GM21529 (cell line): ENCODE measurements around the gene FHAD1.

Experiments
- ATAC-seq: cut with Tn5 transposase; IDR thresholded peaks from one replicate; pipeline ENCODE4 v1.9.1; 2021; ENCODE audit not compliant: unreplicated experiment

The FHAD1 gene

DNA sequence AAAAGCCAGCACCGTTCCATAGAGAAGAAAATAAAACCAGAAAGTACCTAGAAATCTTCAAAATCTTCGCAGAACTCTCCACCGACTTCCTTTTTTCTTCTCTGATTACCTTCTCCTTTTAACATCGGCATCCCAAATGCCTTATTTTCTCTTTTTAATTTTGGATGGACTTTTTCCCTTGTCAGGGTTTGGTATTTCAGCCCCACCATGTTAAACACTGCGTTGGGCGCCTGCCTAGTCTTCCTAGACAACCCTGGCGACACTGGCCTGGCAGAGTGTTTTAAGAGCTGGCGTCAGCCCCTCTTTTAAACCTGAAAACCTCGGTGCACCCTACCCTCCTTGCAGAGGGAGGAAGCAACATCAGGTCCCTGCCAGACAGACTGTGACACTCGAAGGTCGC, 96.7 kb downstream of the FHAD1 start:
- ATAC-seq = no peak

DNA sequence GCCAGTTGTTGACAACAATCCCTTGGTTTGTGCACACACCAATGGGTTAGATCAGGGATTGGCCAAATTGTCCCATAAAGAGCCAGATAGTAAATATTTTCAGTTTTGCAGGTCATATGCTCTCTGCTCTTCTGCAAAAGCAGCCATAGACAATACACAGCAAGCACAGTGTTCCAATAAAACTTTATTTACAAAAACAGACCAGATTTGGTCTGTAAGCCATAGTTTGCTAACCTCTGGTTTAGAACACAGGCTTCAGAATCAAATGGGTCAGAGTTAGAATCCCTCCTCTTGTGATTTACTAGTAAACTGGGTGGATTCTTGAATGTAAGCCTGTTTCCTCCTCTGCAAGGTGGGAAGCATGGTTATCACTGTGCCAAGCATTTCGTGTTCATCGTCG, 97.4 kb downstream of the FHAD1 start:
- ATAC-seq = no peak

- ATAC-seq = no peak
These were observed 98.0 kb downstream of the FHAD1 start for GRCh38 chr1:15344800-15345704.

DNA sequence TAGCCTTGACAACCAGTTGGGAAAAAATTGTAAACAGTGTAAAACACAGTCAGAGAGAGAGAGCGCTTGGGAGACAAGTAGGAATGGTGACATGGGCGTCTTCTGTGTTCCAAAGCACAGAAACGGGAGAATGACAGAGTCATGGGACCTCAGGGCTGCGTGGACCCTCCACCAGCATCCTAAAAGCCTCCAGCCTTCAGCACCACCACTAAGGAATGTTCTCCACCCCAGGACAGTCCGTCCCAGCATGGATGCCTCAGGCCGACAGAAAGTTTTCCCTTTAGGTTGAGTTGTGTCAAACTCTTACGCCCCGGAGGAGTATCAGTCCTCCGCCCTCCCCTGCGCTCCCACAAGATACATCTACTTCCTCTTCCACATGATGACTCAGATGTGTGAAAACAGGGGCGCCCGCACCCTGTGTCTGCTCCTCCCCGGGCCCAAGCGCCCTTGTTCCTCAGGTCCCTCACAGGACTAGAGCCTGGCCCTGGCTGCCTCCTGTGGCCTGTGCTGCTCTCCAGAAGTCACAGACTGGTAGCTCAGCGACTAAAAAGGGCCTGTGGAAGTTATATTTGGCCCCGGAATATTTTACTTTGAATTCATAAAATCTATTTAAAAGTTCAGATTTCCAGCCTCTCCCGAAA, 98.8 kb downstream of the FHAD1 start:
- ATAC-seq = peak; percentile 82

GRCh38 chr1:15346346-15347030, 99.5 kb downstream of the FHAD1 start:
- no peak for ATAC-seq

GRCh38 chr1:15347182-15347581, 100.2 kb downstream of the FHAD1 start:
- ATAC-seq = no peak

DNA sequence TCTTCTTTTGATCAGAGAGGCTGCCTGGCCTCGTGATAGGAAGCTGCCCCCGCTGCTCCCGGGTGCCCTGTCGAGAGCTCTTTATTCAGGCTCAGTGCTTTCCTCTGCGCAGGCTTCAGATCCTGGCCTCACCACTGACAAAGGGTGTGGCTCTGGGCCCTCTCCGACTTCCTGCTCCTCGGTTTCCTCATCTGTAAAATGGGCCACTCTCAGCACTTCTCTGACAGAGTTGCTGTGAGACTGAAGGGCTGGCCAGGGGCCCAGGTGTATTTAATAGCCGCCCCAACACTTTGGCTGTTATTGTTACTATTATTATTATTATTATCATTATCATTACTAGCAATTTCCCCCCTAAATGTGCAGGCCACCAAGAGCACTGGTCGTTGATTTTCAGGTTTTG, 101.6 kb downstream of the FHAD1 start:
- ATAC-seq = no peak

DNA sequence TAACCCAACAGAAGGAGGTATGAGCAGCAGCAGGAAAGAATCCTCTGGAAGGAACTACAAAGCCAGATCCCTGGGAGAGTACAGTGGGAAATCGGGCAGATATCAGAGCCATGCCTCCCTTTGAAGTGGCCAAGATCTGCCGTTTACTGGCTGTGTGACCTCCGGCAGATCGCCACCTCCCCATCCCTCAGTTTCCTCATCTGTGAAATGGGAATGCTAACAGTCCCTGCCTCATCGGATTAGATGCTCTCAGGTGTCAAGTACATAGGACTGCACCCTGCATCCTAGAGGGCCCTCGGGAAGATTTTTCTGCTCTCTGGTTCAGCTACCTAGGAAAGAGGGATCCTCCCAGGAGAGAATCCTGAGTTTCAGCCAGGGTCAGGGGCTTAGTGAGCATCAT, 102.1 kb downstream of the FHAD1 start:
- no peak for ATAC-seq

- ATAC-seq = no peak
These were observed 103.1 kb downstream of the FHAD1 start for GRCh38 chr1:15350151-15350550.

GRCh38 chr1:15350551-15351200, 103.7 kb downstream of the FHAD1 start:
- no peak for ATAC-seq

DNA sequence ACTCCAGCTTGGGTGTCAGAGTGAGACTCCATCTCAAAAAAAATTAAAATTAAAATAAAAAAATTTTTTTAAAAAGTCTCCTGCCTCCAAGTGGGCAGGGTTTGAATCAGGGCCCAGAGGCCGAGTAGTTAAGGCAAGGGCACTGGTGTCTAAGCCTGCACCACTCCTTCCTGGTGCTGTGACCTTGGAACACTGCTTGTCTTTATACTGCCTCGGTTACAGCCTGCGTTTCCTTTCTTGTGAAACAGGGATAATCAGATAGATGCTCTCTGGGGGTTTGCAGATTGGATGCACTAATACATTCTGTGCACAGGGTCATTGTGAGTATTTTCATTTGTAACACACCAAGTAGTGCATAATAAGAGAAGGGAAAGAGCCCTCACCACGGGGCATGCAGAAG, 104.3 kb downstream of the FHAD1 start:
- ATAC-seq = no peak

DNA sequence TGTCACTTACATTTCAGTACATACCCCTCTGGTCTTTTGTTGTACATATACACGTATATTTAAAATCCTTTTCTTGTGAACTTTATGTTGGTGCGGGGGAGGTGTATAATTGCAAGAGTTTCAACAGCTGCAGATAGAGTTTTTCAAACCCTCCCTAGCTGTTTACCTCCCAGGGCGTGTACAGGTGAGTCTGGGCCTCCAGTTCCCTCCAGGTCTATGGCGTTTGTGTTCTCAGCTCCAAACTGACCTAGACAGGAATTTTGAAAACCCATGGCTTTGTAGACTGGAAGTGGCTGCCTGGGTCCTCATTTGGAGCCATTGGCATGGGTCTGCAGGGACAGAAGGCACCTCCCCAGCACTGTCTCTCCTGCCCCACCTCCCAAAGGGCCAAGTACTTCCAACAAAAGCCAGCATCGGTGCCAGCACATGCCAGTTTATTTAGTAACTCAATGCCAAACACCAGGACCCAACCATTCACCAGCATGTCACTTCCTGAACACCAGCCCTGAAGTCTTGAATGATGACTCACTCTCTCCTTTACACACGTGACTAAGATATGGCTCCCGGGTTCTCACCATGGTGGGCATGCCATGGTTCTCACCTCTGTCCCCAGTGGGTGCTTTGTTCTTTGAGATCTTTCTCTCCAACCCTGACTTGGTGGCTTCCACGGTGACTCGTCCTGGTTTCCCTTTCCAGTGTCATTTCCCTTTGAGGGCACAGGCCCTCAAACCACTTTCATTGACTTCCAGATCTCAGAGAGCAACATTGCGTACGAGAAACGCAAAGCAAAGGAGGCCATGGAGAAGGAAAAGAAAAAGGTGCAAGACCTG, 105.3 kb downstream of the FHAD1 start:
- ATAC-seq = no peak

- no peak for ATAC-seq
These were observed 107.0 kb downstream of the FHAD1 start for GRCh38 chr1:15353839-15354579.

GRCh38 chr1:15354580-15354965, 107.5 kb downstream of the FHAD1 start:
- ATAC-seq = no peak

- ATAC-seq = no peak
These were observed 109.1 kb downstream of the FHAD1 start for GRCh38 chr1:15355968-15356625.

DNA sequence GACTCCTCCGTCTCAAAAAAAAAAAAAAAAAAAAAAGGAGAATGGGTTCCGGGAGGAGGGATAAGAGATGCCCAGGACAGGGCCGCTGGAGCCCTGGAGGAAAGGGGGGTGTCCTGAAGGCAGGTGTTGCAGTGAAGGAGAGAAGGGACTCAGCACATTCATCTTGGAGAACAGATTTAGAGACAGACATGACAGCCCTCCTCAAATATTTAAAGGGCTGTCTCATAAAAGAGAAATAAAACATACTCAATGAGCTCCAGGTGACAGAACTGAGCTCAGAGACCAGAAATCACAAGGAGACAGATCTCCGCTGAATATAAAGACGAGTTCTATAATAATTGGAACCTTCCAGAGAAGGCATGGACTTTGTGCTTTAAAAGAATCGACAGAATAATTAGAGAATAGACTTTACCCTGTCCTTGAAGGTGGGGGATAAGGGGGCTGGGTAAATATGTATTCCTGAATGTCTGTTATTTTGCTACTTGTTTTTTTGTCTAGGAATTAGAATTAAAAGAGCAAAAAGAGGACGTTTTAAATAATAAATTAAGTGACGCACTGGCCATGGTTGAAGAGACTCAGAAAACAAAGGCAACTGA, 110.7 kb downstream of the FHAD1 start:
- no peak for ATAC-seq

- no peak for ATAC-seq
These were observed 111.6 kb downstream of the FHAD1 start for GRCh38 chr1:15358565-15359133.

DNA sequence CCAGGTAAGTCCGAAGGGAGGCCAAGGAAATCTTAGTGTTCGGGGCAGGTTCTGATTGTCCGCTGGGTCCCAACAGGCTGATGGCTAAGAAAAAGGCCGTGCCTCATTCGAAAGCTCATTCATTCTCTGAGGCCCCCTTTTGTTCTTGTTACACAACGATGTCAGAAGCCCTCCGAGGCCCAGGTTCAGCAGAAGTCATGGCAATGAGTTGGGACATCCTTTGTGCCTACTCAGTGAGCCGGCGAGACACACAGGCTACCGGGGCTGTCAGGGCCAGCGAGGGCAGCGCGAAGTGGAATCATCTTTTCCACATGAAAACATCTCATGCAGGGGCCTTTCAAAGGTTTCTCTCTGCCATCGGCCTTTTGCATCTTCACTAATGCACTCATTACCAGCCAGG, 113.7 kb downstream of the FHAD1 start:
- ATAC-seq = no peak
